ENCODE measurements around the gene FAM120AOS. TPM values are rescaled to one million over a fixed set of nuclear protein-coding genes. Genes with fewer than 3 reads are reported as not detected.

The FAM120AOS gene
- total RNA-seq, 1 donor from 2014 or later = 43.9 TPM

GRCh38 chr9:93467462-93467861 lies 14.1 kb upstream of the FAM120AOS start:
- DNase-seq (ENCODE audit: low spot score) = no peak

- DNase-seq (ENCODE audit: low spot score) = no peak
Measured at GRCh38 chr9:93467062-93467416, 13.7 kb upstream of the FAM120AOS start.

- no peak for DNase-seq (ENCODE audit: low spot score)
Measured at GRCh38 chr9:93466416-93467061, 13.2 kb upstream of the FAM120AOS start.

DNA sequence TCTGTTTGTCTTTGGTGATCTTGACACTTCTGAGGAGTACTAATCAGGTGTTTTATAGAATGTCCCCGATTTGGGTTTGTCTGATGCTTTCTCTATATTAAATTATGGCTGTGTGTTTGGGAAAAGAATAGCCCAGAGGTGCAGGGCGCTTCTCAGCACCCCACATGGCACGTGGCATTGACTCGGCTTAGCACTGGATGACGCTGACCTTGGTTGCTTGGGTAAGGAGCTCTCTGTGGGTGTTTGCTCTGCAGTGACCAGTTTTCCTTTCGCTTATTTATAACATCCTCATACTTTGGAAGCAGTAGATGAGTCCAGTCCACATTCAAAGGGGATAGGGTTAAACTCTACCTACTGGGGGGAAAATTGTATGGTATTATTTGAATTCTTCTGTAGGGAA lies 12.5 kb upstream of the FAM120AOS start:
- DNase-seq (ENCODE audit: low spot score) = no peak

GRCh38 chr9:93464876-93465275 lies 11.5 kb upstream of the FAM120AOS start:
- no peak for DNase-seq (ENCODE audit: low spot score)

DNA sequence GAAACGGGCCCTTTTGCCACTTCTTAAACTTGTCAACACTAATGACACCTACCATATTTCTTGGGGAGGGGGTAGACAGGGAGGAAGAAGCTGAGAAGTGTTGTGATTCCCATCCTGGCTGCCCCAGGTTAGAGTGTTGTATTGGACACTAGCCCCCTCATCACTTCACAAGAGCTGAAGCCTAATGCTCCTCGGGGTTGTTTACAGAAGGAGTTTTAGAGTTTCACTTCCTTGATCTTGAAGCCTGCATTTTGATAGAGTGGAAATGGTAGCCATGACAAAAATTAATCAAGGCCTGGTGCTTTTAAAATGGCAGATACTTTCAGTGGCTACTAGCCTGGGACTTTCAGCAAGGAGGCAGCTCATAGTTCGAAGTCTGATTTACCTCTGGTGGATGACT lies 11.0 kb upstream of the FAM120AOS start:
- no peak for DNase-seq (ENCODE audit: low spot score)

DNA sequence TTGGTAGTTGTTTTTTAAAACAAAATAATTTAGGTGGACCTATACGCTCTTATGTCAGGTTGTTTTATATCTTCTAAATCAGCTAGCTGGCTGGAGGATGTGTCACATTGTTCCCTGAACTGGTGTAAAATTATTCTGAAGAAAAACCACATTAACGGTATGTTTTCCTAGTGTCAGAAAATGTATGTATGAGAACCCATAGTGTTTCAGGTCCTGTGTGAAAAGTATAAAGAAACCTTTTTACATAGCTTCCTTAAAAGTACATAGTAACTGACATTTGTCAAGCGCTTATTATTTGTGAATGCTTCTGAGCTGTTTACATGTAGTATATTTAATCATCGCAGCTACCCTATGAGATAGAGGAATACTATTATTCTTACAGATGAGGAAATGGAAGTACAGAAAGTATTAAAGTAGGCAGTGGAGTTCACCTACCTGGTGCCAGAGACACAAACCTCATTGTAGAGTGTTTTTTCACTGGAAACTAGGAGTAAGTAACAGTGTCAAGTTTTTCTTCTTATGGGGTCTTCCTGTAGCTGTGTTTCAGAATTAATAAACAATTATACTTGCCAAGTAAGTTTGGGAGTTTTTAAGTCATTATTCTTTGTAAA lies 10.4 kb upstream of the FAM120AOS start:
- DNase-seq (ENCODE audit: low spot score) = no peak

DNA sequence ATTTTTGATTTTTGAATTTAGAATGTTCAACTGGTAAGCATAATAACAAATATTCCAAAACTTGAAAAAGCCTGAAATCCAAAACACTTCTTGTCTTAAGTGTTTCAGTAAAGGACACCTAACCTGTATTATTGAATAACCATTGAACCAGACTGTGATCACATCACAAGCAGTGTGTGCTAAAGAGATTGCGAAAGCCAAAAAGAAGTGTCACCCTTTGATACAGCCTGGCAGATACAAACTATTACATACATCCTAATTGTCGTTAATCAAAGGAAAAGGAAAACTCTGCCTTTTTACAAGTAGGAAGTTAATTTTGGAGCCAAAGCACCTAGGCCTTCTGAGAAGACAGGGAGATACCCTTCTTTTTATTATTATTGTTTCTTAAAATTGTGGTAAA lies 8.4 kb upstream of the FAM120AOS start:
- DNase-seq (ENCODE audit: low spot score) = no peak

- DNase-seq (ENCODE audit: low spot score) = no peak
Measured at GRCh38 chr9:93461414-93461743, 8.0 kb upstream of the FAM120AOS start.

DNA sequence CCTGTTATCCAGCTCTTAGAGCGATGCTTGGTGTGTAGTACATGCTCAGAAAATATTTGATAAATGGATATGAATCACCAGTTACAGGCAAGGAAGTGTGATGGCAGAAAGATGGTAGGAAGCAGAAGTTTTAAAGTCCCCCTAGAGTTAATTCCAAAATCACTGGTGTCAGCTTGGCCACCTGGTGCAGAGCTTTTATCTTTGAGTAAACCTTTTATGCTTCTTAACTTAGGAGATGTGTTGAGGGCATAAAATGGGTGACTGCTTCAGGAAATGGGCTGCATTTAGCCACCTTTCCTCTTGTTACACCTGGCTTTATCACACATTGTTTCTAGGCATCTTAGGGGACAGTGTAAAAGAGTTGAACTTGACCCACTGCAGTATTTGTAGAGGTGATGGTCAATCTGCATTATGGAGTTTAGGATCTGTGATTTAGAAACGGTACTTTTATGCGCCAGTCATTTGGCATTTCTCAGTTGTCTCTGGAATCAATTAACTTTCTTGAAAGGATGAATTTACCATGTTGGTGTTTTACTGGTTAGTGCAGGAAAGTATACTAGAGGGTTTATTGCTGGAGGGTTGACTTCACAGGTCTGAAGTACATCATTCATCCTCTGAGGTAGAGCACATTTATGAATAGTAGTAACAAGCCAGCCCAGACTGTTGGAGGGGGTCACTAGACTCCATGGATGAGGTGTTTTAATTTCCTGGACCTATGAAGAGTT lies 7.5 kb upstream of the FAM120AOS start:
- no peak for DNase-seq (ENCODE audit: low spot score)

- DNase-seq (ENCODE audit: low spot score) = no peak
Measured at GRCh38 chr9:93459432-93459847, 6.1 kb upstream of the FAM120AOS start.

GRCh38 chr9:93458712-93459111 lies 5.3 kb upstream of the FAM120AOS start:
- DNase-seq (ENCODE audit: low spot score) = no peak

- DNase-seq (ENCODE audit: low spot score) = no peak
Measured at GRCh38 chr9:93457006-93457405, 3.6 kb upstream of the FAM120AOS start.

- no peak for DNase-seq (ENCODE audit: low spot score)
Measured at GRCh38 chr9:93456504-93456903, 3.1 kb upstream of the FAM120AOS start.

- no peak for DNase-seq (ENCODE audit: low spot score)
Measured at GRCh38 chr9:93456022-93456421, 2.6 kb upstream of the FAM120AOS start.

GRCh38 chr9:93452710-93453046 lies 703 bp downstream of the FAM120AOS start:
- no peak for DNase-seq (ENCODE audit: low spot score)

DNA sequence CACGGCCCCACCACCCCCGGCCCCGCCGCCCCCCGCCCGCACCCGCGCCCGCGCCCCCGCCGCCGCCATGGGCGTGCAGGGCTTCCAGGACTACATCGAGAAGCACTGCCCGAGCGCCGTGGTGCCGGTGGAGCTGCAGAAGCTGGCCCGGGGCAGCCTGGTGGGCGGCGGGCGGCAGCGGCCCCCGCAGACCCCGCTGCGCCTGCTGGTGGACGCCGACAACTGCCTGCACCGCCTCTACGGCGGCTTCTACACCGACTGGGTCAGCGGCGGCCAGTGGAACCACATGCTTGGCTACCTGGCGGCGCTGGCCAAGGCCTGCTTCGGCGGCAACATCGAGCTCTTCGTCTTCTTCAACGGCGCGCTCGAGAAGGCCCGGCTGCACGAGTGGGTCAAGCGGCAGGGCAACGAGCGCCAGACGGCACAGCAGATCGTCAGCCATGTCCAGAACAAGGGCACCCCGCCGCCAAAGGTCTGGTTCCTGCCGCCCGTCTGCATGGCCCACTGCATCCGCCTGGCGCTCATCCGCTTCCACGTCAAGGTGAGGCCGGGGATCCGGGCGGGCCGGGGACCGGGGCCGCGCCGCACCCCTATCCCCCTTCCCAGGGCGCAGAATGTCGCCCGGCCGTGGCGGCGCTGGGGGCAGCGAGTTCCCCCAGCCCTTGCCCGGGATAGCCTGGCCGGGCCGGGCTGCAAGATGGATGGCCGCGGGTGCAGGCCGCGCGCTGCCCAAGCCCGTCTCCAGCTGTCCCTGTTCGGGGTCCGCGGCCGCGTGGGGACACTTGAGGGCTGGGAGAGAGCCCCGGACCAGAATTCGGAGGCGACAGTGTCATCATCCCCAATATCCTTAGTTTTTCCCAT lies 1.3 kb downstream of the FAM120AOS start:
- DNase-seq (ENCODE audit: low spot score) = no peak

GRCh38 chr9:93450945-93451815 lies 2.2 kb downstream of the FAM120AOS start, which contains the start of gene FAM120A:
Gene FAM120A, plus strand, starts transcription at chr9:93451685. Its CDS starts 231 bp downstream, at chr9:93451916.
- DNase-seq (ENCODE audit: low spot score) = peak; percentile 94

DNA sequence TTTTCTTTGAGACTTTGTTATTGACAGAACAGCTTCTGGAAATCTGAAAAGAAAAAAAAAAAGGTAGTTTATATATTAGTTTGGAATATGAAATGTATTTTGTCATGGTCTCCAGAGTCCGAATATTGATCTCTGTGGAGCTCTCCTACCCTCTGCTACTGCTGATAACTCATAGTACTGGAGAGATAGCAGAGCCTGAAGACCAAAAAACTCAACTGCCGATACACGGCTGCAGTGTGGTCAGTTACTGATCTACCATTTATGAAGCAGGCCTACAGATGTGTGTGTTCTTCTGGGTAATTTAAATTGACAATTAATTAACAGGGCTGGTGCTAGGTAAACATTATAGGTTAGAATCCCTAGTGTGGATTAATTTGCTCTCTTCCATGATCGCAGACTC lies 5.7 kb downstream of the FAM120AOS start:
- DNase-seq (ENCODE audit: low spot score) = no peak

GRCh38 chr9:93446073-93446472 lies 7.3 kb downstream of the FAM120AOS start:
- no peak for DNase-seq (ENCODE audit: low spot score)
